Breast epithelium (tissue), 3 donors: ENCODE data around the gene GNGT1.

Experiments used
- POLR2A ChIP-seq: fragments of 450-650 bp; IDR thresholded peaks from one replicate; pipeline ENCODE4 v1.6.1; 2016; ENCODE audit warnings: antibody characterized with exemption, mild to moderate bottlenecking, moderate library complexity
- POLR2AphosphoS5 ChIP-seq, 3 donors: sonication (generic); formaldehyde crosslinking; IDR thresholded peaks; one replicate each; pipeline ENCODE4 v1.6.1; 2017; ENCODE audit warnings: antibody characterized with exemption in 3 of 3
- TF ChIP-seq, protein P1 (sequence below), 3 donors: fragments of 450-650 bp; IDR thresholded peaks; one replicate each; pipeline ENCODE4 v1.5.1; 2016 to 2017; ENCODE audit warnings: antibody characterized with exemption in 3 of 3, mild to moderate bottlenecking in 3 of 3, moderate library complexity in 3 of 3

DNA sequence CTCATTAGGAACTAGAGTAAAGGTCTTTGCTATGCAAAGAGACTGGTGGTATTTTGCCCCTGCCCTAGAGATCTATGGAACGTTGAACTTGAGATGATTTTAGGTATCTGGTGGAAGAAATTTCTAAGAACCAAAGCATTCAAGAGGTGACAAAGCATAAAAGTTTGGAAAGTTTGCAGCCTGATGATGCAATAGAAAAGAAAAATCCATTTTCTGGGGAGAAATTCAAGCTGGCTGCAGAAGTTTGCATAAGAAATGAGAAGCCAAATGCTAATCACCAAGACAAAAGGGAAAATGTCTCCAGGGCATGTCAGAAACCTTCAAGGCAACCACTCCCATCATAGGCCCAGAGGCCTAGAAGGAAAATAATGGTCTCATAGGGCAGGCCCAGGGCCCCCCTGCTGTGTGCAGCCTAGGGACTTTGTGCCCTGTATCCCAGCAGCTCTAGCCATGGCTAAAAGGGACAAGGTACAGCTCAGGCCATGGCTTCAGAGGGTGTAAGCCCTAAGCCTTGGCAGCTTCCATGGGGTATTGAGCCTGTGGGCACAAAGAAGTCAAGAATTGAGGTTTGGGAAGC, 32.3 kb upstream of the GNGT1 start:
- TF ChIP-seq POLR2AphosphoS5 (IDR thresholded peaks at IDR 0.05) (no peak), POLR2A (no peak)
- TF ChIP-seq, protein P1, sequence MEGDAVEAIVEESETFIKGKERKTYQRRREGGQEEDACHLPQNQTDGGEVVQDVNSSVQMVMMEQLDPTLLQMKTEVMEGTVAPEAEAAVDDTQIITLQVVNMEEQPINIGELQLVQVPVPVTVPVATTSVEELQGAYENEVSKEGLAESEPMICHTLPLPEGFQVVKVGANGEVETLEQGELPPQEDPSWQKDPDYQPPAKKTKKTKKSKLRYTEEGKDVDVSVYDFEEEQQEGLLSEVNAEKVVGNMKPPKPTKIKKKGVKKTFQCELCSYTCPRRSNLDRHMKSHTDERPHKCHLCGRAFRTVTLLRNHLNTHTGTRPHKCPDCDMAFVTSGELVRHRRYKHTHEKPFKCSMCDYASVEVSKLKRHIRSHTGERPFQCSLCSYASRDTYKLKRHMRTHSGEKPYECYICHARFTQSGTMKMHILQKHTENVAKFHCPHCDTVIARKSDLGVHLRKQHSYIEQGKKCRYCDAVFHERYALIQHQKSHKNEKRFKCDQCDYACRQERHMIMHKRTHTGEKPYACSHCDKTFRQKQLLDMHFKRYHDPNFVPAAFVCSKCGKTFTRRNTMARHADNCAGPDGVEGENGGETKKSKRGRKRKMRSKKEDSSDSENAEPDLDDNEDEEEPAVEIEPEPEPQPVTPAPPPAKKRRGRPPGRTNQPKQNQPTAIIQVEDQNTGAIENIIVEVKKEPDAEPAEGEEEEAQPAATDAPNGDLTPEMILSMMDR (IDR thresholded peaks at IDR 0.05), result no peak
